Measurements from ENCODE around the gene DNLZ. TPM values are rescaled to one million over a fixed set of nuclear protein-coding genes. Genes with fewer than 3 reads are reported as not detected.

DNLZ gene
- total RNA-seq, 2 donors from 2014 or later, result 24.1 to 31.3 TPM

DNA sequence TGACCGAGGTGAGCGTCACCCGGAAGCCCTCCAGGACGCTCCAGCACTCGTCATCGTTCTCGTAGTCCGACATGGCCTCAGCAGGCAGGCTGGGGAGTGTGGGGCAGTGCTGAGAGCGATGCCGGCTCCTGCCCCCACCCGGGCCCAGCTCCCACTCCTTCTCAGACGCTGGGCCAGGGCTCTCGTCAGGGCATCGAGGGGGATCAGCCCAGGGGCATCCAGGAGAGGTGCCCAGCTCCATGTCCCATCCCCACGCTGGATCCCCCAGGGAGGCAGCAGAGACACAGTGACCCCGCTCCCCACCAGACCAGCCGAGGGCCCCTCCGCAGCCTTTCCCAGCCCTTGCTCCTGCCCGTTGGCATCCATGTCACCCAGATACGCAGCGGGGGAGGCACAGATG lies 8.5 kb upstream of the DNLZ start:
- Histone ChIP-seq H3K4me1 (peaks cover 18% of the 10 kb centered on the region), H3K4me3 (no peak overlapping the region), H3K27ac (peak overlapping the region in 2 of 4 donors; percentile 61 to 65), H3K27me3 (no peaks in the 10 kb centered on the region), H3K36me3 (replicated peaks in 1 of 2; ENCODE audit: insufficient read depth in 1 of 2, low read depth in 2 of 2) (no peaks in the 10 kb centered on the region), H3K9me3 (no peaks in the 10 kb centered on the region)
- no peak for TF ChIP-seq POLR2A (IDR thresholded peaks at IDR 0.05)
- DNase-seq, result no peak
- ATAC-seq, result no peak
- intact Hi-C loops (cut with DNase I), result no loop called here
- WGBS, 2 donors, result 91 to 94% methylated on average over 15 to 20 of the region's 21 CpGs

DNA sequence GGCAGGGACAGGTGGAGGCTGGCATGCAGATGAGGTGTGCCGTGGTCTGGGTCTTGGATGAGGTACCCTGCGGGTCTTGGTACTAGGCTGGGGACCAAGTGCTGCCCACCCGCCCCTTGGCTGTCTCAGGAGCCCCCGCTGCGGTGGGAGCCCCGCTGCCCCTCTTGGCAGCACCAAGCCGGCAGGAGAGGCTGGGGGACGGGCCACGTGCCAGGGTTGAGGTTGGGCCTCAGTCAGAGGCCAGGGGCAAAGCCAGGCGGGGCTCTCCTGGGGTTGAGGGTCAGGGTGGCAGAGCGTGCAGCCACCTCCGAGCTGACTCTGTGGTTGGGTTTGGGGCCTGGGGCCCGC lies 8.0 kb upstream of the DNLZ start:
- ATAC-seq, result no peak
- H3K4me1 ChIP-seq, result peaks cover 18% of the 10 kb centered on the region
- TF ChIP-seq POLR2A (IDR thresholded peaks at IDR 0.05), result no peak
- TF ChIP-seq, protein P1, sequence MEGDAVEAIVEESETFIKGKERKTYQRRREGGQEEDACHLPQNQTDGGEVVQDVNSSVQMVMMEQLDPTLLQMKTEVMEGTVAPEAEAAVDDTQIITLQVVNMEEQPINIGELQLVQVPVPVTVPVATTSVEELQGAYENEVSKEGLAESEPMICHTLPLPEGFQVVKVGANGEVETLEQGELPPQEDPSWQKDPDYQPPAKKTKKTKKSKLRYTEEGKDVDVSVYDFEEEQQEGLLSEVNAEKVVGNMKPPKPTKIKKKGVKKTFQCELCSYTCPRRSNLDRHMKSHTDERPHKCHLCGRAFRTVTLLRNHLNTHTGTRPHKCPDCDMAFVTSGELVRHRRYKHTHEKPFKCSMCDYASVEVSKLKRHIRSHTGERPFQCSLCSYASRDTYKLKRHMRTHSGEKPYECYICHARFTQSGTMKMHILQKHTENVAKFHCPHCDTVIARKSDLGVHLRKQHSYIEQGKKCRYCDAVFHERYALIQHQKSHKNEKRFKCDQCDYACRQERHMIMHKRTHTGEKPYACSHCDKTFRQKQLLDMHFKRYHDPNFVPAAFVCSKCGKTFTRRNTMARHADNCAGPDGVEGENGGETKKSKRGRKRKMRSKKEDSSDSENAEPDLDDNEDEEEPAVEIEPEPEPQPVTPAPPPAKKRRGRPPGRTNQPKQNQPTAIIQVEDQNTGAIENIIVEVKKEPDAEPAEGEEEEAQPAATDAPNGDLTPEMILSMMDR (IDR thresholded peaks at IDR 0.05), result no peak
- no peaks in the 10 kb centered on the region for H3K36me3 ChIP-seq (replicated peaks in 1 of 2; ENCODE audit: insufficient read depth in 1 of 2, low read depth in 2 of 2)
- DNase-seq, result no peak
- intact Hi-C loops (cut with DNase I), result no loop called here
- H3K9me3 ChIP-seq, result no peaks in the 10 kb centered on the region
- H3K27me3 ChIP-seq, result no peaks in the 10 kb centered on the region
- 86 to 100% methylated on average over 3 to 9 of the region's 13 CpGs for whole genome bisulfite sequencing, 2 donors
- no peak overlapping the region for H3K4me3 ChIP-seq
- H3K27ac ChIP-seq, result no peak overlapping the region

DNA sequence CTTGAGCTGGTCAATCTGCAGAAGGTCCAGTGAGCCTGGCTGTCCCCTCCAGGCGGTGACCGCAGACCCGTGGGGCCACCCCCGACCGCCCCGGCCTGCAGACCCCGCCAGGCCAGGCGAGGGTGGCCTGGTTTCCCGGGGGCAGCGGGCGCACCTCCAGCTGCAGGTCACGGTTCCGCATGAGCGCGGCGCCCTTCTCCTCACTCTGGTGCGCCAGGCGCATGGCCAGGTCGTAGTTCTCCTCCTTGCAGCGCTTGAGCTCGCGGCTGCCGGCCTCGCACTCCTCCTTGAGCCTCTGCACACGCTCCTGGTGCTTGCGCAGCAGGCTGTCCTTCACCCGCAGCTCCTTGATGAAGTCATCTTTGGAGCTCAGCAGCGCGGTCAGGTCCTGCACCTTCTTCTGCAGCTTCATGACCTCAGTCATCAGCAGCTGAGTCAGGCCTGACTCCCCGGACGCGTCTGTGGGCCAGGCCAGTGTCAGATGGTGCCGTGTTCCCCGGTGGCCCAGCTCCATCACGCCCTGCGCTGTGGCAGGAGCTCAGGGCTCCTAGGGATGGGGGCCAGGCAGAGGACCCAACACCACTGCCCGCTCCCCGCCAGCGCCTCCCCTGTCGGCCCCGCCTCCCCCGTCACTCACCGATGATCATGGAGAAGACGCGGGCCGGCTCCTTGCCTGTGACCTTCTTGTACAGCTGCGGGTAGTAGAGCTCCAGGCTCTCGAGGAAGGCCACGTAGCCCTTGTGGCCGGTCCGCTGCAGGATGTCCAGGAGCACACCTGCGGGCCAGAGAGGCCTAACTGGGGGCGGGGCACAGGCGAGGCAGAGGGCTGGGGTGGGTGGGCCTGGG lies 7.4 kb upstream of the DNLZ start:
- DNase-seq (no peak), ATAC-seq (no peak)
- H3K9me3 ChIP-seq, result no peaks in the 10 kb centered on the region
- no peak overlapping the region for H3K4me3 ChIP-seq
- no peaks in the 10 kb centered on the region for H3K36me3 ChIP-seq (replicated peaks in 1 of 2; ENCODE audit: insufficient read depth in 1 of 2, low read depth in 2 of 2)
- H3K4me1 ChIP-seq, result peaks cover 18% of the 10 kb centered on the region
- TF ChIP-seq POLR2A (IDR thresholded peaks at IDR 0.05), result no peak
- TF ChIP-seq, protein P1 (IDR thresholded peaks at IDR 0.05), result no peak
- H3K27ac ChIP-seq, result no peak overlapping the region
- no peaks in the 10 kb centered on the region for H3K27me3 ChIP-seq
- intact Hi-C loops (cut with DNase I), result no loop called here
- WGBS, 2 donors, result 89 to 94% methylated on average over 5 to 41 of the region's 54 CpGs

DNA sequence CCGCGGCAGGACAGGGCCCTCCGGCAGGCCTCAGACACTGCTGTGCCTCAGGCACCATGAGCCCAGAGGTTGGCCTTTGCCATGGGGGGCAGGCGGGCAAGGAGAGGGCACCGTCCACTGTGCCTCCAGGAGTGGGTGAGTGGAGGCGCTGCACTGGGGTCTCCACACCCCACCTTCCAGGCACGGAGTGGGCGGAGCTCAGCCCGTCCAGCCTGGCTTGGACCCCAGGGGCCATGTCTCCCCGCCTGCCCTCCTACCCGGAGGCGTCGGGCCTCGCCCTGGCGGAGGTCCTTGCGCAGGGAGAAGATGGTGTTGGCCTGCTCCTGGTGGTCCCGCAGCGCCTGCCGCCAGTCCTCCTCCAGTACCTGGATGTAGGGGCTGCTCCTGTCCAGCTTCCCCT lies 6.5 kb upstream of the DNLZ start:
- intact Hi-C loops (cut with DNase I), result no loop called here
- H3K9me3 ChIP-seq, result no peaks in the 10 kb centered on the region
- no peak overlapping the region for H3K27ac ChIP-seq
- TF ChIP-seq POLR2A (IDR thresholded peaks at IDR 0.05), result no peak
- TF ChIP-seq, protein P1 (IDR thresholded peaks at IDR 0.05), result no peak
- H3K4me1 ChIP-seq, result peaks cover 18% of the 10 kb centered on the region
- no peaks in the 10 kb centered on the region for H3K36me3 ChIP-seq (replicated peaks in 1 of 2; ENCODE audit: insufficient read depth in 1 of 2, low read depth in 2 of 2)
- WGBS, 2 donors, result 80 to 92% methylated on average over 1 to 18 of the region's 19 CpGs
- DNase-seq, result no peak
- H3K4me3 ChIP-seq, result no peak overlapping the region
- ATAC-seq, result no peak
- H3K27me3 ChIP-seq, result no peaks in the 10 kb centered on the region

DNA sequence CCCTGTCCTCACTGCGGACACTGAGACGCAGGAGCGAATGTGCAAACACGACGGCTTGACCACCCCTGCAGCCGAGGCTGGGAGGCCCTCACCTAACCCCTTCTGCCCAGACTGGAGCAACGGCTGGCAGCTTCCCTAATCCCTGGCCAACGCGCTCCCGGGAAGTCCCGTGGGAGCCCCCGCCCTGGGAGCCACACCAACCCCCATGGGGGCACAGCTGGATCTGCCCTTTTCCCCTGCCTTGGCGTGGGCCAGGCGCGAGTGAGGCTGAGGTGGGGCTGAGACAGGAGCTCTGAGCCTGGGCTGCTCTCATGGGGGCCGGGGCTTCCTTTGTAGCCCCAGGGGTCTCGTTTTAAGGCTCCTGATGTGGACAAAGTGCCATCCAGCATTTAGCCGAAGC lies 4.6 kb upstream of the DNLZ start:
- peaks cover 22% of the 10 kb centered on the region for H3K4me1 ChIP-seq
- H3K36me3 ChIP-seq (replicated peaks in 1 of 2; ENCODE audit: insufficient read depth in 1 of 2, low read depth in 2 of 2), result no peaks in the 10 kb centered on the region
- 68 to 78% methylated on average over 10 to 16 of the region's 18 CpGs for WGBS, 2 donors
- intact Hi-C loops (cut with DNase I), result loop anchor here (5.0 kb wide), 1 partner anchor 36 kb away; no protein-coding TSS in a partner anchor
- H3K4me3 ChIP-seq, result no peak overlapping the region
- no peak overlapping the region for H3K27ac ChIP-seq
- H3K27me3 ChIP-seq, result no peaks in the 10 kb centered on the region
- TF ChIP-seq, protein P1 (IDR thresholded peaks at IDR 0.05), result no peak
- no peak for TF ChIP-seq POLR2A (IDR thresholded peaks at IDR 0.05)
- DNase-seq (no peak), ATAC-seq (no peak)
- H3K9me3 ChIP-seq, result no peaks in the 10 kb centered on the region
